PFSK-1 (cell line): Measurements from ENCODE around the gene PLEKHM3.

Experiments used
- FOXP2 ChIP-seq: optimal IDR thresholded peaks from 2 replicates; pipeline ENCODE3; 2011; ENCODE audit warnings: borderline replicate concordance, control low read depth, inconsistent platforms; ENCODE audit not compliant: insufficient read depth; ENCODE audit errors: extremely low read length, extremely low read depth
- POLR2AphosphoS5 ChIP-seq: IDR thresholded peaks from 2 replicates; pipeline ENCODE4 v1.6.1; 2012; ENCODE audit warnings: low read depth, mild to moderate bottlenecking, control low read depth, low read length, moderate library complexity
- REST ChIP-seq, 2 experiments: IDR thresholded peaks; 2 replicates each; pipeline versions ENCODE4 v1.6.1 to v1.8.0; 2011 to 2012; ENCODE audit warnings: low read depth in 2 of 2, low read length in 2 of 2, control low read depth in 1 of 2, inconsistent platforms in 1 of 2, mild to moderate bottlenecking in 1 of 2, moderate library complexity in 1 of 2; ENCODE audit not compliant: insufficient read depth in 1 of 2
- SIN3A ChIP-seq: IDR thresholded peaks from 2 replicates; pipeline ENCODE4 v1.6.1; 2012; ENCODE audit warnings: mild to moderate bottlenecking, low read length, moderate library complexity, borderline replicate concordance; ENCODE audit not compliant: insufficient read depth
- TAF1 ChIP-seq: IDR thresholded peaks from 2 replicates; pipeline ENCODE4 v1.6.1; 2012; ENCODE audit warnings: low read length, control low read depth, borderline replicate concordance; ENCODE audit not compliant: insufficient read depth

Gene PLEKHM3

GRCh38 chr2:207772081-207772843, 253.1 kb downstream of the PLEKHM3 start:
- TF ChIP-seq FOXP2 (no peak), POLR2AphosphoS5 (no peak), REST (IDR thresholded peaks at IDR 0.05; ENCODE audit: insufficient read depth in 1 of 2, low read depth in 2 of 2, low read length in 2 of 2) (no peak), SIN3A (no peak), TAF1 (no peak)

GRCh38 chr2:207771421-207771820, 253.9 kb downstream of the PLEKHM3 start:
- no peak for TF ChIP-seq TAF1
- TF ChIP-seq POLR2AphosphoS5, result no peak
- no peak for TF ChIP-seq REST (IDR thresholded peaks at IDR 0.05; ENCODE audit: insufficient read depth in 1 of 2, low read depth in 2 of 2, low read length in 2 of 2)
- no peak for TF ChIP-seq FOXP2
- no peak for TF ChIP-seq SIN3A
